ENCODE data around the gene MEN1. TPM values are rescaled to one million over a fixed set of nuclear protein-coding genes. Genes with fewer than 3 reads are reported as not detected.

The MEN1 gene
- total and polyA plus RNA-seq, 2 of the 13 experiments (the other 11 are each of a cell fraction or from before 2014, with no cell fraction given) = 20.5 to 27.3 TPM

DNA sequence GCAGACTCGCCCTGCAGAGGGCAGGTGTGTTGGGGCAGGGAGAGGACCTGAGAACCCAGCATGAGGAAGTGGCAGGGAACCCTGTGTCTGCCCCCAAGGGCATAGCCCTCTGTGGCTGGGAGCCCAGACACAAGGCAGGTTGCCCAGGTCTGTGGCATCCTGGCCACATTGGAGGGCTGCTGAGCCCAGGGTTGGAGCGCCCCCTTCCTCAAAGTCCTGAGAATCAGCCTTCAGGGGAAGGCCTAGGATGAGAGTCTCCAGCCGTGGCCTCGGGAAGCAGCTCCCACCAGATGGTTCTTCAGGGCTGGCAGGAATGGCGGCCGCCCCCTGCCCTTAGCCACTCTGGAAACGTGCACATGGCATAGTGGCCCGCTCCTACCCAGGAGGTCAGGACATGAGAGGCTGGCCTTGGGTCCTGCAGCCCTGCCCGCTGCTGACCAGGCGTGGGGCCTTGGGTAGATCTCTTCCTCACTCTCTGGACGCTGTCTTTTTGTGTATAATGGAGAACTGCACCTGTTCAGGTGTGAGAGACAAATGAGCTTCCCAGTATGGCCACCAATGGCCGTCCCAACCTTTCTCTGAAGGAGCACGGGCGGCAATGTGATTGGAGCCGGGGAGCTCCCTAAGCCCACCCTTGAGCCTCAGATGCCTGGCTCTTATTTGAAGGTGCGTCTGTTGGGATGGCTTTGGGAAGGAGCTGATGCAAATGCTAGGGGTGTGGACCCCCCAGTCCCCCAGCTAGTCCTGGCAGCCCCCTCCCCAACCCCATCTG, 38.7 kb upstream of the MEN1 start (continued):
- TF ChIP-seq, protein P1, sequence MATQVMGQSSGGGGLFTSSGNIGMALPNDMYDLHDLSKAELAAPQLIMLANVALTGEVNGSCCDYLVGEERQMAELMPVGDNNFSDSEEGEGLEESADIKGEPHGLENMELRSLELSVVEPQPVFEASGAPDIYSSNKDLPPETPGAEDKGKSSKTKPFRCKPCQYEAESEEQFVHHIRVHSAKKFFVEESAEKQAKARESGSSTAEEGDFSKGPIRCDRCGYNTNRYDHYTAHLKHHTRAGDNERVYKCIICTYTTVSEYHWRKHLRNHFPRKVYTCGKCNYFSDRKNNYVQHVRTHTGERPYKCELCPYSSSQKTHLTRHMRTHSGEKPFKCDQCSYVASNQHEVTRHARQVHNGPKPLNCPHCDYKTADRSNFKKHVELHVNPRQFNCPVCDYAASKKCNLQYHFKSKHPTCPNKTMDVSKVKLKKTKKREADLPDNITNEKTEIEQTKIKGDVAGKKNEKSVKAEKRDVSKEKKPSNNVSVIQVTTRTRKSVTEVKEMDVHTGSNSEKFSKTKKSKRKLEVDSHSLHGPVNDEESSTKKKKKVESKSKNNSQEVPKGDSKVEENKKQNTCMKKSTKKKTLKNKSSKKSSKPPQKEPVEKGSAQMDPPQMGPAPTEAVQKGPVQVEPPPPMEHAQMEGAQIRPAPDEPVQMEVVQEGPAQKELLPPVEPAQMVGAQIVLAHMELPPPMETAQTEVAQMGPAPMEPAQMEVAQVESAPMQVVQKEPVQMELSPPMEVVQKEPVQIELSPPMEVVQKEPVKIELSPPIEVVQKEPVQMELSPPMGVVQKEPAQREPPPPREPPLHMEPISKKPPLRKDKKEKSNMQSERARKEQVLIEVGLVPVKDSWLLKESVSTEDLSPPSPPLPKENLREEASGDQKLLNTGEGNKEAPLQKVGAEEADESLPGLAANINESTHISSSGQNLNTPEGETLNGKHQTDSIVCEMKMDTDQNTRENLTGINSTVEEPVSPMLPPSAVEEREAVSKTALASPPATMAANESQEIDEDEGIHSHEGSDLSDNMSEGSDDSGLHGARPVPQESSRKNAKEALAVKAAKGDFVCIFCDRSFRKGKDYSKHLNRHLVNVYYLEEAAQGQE (IDR thresholded peaks at IDR 0.05; ENCODE audit: borderline replicate concordance in 1 of 2, low read depth in 1 of 2, low read length in 2 of 2) = no peak
- TF ChIP-seq, protein P2, sequence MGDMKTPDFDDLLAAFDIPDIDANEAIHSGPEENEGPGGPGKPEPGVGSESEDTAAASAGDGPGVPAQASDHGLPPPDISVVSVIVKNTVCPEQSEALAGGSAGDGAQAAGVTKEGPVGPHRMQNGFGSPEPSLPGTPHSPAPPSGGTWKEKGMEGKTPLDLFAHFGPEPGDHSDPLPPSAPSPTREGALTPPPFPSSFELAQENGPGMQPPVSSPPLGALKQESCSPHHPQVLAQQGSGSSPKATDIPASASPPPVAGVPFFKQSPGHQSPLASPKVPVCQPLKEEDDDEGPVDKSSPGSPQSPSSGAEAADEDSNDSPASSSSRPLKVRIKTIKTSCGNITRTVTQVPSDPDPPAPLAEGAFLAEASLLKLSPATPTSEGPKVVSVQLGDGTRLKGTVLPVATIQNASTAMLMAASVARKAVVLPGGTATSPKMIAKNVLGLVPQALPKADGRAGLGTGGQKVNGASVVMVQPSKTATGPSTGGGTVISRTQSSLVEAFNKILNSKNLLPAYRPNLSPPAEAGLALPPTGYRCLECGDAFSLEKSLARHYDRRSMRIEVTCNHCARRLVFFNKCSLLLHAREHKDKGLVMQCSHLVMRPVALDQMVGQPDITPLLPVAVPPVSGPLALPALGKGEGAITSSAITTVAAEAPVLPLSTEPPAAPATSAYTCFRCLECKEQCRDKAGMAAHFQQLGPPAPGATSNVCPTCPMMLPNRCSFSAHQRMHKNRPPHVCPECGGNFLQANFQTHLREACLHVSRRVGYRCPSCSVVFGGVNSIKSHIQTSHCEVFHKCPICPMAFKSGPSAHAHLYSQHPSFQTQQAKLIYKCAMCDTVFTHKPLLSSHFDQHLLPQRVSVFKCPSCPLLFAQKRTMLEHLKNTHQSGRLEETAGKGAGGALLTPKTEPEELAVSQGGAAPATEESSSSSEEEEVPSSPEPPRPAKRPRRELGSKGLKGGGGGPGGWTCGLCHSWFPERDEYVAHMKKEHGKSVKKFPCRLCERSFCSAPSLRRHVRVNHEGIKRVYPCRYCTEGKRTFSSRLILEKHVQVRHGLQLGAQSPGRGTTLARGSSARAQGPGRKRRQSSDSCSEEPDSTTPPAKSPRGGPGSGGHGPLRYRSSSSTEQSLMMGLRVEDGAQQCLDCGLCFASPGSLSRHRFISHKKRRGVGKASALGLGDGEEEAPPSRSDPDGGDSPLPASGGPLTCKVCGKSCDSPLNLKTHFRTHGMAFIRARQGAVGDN (CRISPR knock-in tag; IDR thresholded peaks at IDR 0.05) = peak; percentile 53; the same call in 1 of the 2 replicates
- TF ChIP-seq CBX1 (IDR thresholded peaks at IDR 0.05; ENCODE audit: low read depth) (peak; percentile 43), SAFB2 (CRISPR knock-in tag; IDR thresholded peaks at IDR 0.05; ENCODE audit: borderline replicate concordance, low read depth) (no peak), KDM4B (CRISPR knock-in tag; IDR thresholded peaks at IDR 0.05) (0 out of 2 replicates have a peak, but pooled peaks have one; percentile 31), MIER2 (CRISPR knock-in tag; IDR thresholded peaks at IDR 0.05) (no peak), ZNF234 (CRISPR knock-in tag; conservative IDR thresholded peaks at IDR 0.05) (no peak), MTF1 (CRISPR knock-in tag; IDR thresholded peaks at IDR 0.05) (no peak), PLRG1 (conservative IDR thresholded peaks at IDR 0.05) (no peak), KLF15 (CRISPR knock-in tag; IDR thresholded peaks at IDR 0.05; ENCODE audit: borderline replicate concordance) (no peak), MBNL3 (CRISPR knock-in tag; conservative IDR thresholded peaks at IDR 0.05) (no peak), GABPB1 (CRISPR knock-in tag; IDR thresholded peaks at IDR 0.05) (peak; percentile 34; the same call in 1 of the 2 replicates), ZNF788 (CRISPR knock-in tag; IDR thresholded peaks at IDR 0.05; ENCODE audit: borderline replicate concordance) (peak; percentile 42; the same call in 1 of the 2 replicates), TBX3 (IDR thresholded peaks at IDR 0.05; ENCODE audit: borderline replicate concordance) (no peak)
- TF ChIP-seq, protein P3, sequence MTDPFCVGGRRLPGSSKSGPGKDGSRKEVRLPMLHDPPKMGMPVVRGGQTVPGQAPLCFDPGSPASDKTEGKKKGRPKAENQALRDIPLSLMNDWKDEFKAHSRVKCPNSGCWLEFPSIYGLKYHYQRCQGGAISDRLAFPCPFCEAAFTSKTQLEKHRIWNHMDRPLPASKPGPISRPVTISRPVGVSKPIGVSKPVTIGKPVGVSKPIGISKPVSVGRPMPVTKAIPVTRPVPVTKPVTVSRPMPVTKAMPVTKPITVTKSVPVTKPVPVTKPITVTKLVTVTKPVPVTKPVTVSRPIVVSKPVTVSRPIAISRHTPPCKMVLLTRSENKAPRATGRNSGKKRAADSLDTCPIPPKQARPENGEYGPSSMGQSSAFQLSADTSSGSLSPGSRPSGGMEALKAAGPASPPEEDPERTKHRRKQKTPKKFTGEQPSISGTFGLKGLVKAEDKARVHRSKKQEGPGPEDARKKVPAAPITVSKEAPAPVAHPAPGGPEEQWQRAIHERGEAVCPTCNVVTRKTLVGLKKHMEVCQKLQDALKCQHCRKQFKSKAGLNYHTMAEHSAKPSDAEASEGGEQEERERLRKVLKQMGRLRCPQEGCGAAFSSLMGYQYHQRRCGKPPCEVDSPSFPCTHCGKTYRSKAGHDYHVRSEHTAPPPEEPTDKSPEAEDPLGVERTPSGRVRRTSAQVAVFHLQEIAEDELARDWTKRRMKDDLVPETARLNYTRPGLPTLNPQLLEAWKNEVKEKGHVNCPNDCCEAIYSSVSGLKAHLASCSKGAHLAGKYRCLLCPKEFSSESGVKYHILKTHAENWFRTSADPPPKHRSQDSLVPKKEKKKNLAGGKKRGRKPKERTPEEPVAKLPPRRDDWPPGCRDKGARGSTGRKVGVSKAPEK (CRISPR knock-in tag; IDR thresholded peaks at IDR 0.05; ENCODE audit: borderline replicate concordance) = no peak
- TF ChIP-seq, protein P4, sequence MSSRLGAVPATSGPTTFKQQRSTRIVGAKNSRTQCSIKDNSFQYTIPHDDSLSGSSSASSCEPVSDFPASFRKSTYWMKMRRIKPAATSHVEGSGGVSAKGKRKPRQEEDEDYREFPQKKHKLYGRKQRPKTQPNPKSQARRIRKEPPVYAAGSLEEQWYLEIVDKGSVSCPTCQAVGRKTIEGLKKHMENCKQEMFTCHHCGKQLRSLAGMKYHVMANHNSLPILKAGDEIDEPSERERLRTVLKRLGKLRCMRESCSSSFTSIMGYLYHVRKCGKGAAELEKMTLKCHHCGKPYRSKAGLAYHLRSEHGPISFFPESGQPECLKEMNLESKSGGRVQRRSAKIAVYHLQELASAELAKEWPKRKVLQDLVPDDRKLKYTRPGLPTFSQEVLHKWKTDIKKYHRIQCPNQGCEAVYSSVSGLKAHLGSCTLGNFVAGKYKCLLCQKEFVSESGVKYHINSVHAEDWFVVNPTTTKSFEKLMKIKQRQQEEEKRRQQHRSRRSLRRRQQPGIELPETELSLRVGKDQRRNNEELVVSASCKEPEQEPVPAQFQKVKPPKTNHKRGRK (CRISPR knock-in tag; IDR thresholded peaks at IDR 0.05) = no peak

All from HepG2 (cell line).